HG03520 (cell line): ENCODE results near the gene ZNF169.
"Not testable (repeated sequence)": the region's sequence is repeated elsewhere in the genome, so short reads cannot be mapped to it uniquely, and the experiment has no call there.

Experiments
- ATAC-seq: cut with Tn5 transposase; IDR thresholded peaks from one replicate; pipeline ENCODE4 v1.9.1; 2021; ENCODE audit warnings: mild to moderate bottlenecking, moderate library complexity; ENCODE audit not compliant: unreplicated experiment

Gene ZNF169

GRCh38 chr9:94286116-94286515, 27.0 kb downstream of the ZNF169 start:
- no peak for ATAC-seq

- no peak for ATAC-seq
Observed at GRCh38 chr9:94287877-94288513, 28.9 kb downstream of the ZNF169 start.

- no peak for ATAC-seq
Observed at GRCh38 chr9:94289691-94290090, 30.6 kb downstream of the ZNF169 start.

- no peak for ATAC-seq
Observed at GRCh38 chr9:94298949-94299599, 40.0 kb downstream of the ZNF169 start.

GRCh38 chr9:94300470-94301301, 41.6 kb downstream of the ZNF169 start:
- no peak for ATAC-seq

- ATAC-seq = no peak
Observed at GRCh38 chr9:94301583-94301982, 42.5 kb downstream of the ZNF169 start.

- ATAC-seq = no peak
Observed at GRCh38 chr9:94302426-94302825, 43.3 kb downstream of the ZNF169 start.

- ATAC-seq = no peak
Observed at GRCh38 chr9:94303321-94303720, 44.2 kb downstream of the ZNF169 start.

GRCh38 chr9:94315034-94315984, 56.2 kb downstream of the ZNF169 start:
- ATAC-seq = not testable (repeated sequence)

GRCh38 chr9:94316236-94316635, 57.1 kb downstream of the ZNF169 start:
- ATAC-seq = not testable (repeated sequence)

- ATAC-seq = not testable (repeated sequence)
Observed at GRCh38 chr9:94317949-94318657, 59.0 kb downstream of the ZNF169 start.

- not testable (repeated sequence) for ATAC-seq
Observed at GRCh38 chr9:94322342-94322940, 63.3 kb downstream of the ZNF169 start.

GRCh38 chr9:94323153-94323798, 64.2 kb downstream of the ZNF169 start:
- not testable (repeated sequence) for ATAC-seq

- not testable (repeated sequence) for ATAC-seq
Observed at GRCh38 chr9:94325583-94325982, 66.5 kb downstream of the ZNF169 start.

GRCh38 chr9:94328544-94328943, 69.4 kb downstream of the ZNF169 start, which contains the start of gene NUTM2F:
Gene NUTM2F, minus strand, starts transcription at chr9:94328644. Its CDS starts 21 bp downstream, at chr9:94328623.
- not testable (repeated sequence) for ATAC-seq

- not testable (repeated sequence) for ATAC-seq
Observed at GRCh38 chr9:94336445-94336844, 77.3 kb downstream of the ZNF169 start.

- ATAC-seq = not testable (repeated sequence)
Observed at GRCh38 chr9:94338723-94339122, 79.6 kb downstream of the ZNF169 start.

GRCh38 chr9:94339657-94340056, 80.6 kb downstream of the ZNF169 start:
- ATAC-seq = not testable (repeated sequence)

- ATAC-seq = not testable (repeated sequence)
Observed at GRCh38 chr9:94340750-94341149, 81.7 kb downstream of the ZNF169 start.
